Thyroid gland (tissue), 4 donors: ENCODE results near the gene CA10.

ENCODE experiments used
- POLR2A ChIP-seq, 2 donors: fragments of 450-650 bp; IDR thresholded peaks; one replicate each; pipeline ENCODE4 v1.6.1; 2017; ENCODE audit warnings: antibody characterized with exemption in 2 of 2, mild to moderate bottlenecking in 2 of 2, moderate library complexity in 1 of 2
- TF ChIP-seq, protein P1 (sequence below), 6 experiments: fragments of 200-600 bp in 3 of 6; fragments of 450-650 bp in 3 of 6; sonication (generic) in 3 of 6; IDR thresholded peaks; one replicate each; pipeline ENCODE4 v1.5.1; 2016 to 2019; ENCODE audit warnings: antibody characterized with exemption in 6 of 6, mild to moderate bottlenecking in 2 of 6, inconsistent platforms in 1 of 6, moderate library complexity in 1 of 6

DNA sequence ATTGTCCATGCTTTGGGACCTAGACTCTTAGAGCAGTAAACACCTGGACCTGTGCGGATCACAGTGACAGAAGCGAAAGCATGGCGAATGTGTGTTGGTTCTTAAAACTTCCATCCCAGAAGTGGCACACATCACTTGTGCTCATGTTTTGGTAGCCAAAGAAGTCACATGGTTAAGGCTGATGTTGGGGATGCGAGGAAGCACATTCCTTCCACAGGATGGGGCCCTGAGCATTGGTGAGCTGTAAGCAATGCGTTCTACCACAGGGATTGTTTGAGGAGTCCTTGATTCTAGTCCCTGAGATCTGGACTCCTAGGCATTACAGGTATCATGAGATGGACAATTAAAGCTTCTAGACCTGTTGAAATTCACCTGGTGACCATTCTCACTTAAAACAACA is 522.2 kb downstream of the CA10 start:
- TF ChIP-seq, protein P1, sequence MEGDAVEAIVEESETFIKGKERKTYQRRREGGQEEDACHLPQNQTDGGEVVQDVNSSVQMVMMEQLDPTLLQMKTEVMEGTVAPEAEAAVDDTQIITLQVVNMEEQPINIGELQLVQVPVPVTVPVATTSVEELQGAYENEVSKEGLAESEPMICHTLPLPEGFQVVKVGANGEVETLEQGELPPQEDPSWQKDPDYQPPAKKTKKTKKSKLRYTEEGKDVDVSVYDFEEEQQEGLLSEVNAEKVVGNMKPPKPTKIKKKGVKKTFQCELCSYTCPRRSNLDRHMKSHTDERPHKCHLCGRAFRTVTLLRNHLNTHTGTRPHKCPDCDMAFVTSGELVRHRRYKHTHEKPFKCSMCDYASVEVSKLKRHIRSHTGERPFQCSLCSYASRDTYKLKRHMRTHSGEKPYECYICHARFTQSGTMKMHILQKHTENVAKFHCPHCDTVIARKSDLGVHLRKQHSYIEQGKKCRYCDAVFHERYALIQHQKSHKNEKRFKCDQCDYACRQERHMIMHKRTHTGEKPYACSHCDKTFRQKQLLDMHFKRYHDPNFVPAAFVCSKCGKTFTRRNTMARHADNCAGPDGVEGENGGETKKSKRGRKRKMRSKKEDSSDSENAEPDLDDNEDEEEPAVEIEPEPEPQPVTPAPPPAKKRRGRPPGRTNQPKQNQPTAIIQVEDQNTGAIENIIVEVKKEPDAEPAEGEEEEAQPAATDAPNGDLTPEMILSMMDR (IDR thresholded peaks at IDR 0.05) = no peak
- TF ChIP-seq POLR2A (IDR thresholded peaks at IDR 0.05) = no peak
